ENCODE measurements around the gene POLR2A. TPM values are rescaled to one million over a fixed set of nuclear protein-coding genes. Genes with fewer than 3 reads are reported as not detected.

Gene POLR2A
- 72.9 and 74.1 TPM in 2 replicates for total RNA-seq (ENCODE audit: low replicate concordance)

DNA sequence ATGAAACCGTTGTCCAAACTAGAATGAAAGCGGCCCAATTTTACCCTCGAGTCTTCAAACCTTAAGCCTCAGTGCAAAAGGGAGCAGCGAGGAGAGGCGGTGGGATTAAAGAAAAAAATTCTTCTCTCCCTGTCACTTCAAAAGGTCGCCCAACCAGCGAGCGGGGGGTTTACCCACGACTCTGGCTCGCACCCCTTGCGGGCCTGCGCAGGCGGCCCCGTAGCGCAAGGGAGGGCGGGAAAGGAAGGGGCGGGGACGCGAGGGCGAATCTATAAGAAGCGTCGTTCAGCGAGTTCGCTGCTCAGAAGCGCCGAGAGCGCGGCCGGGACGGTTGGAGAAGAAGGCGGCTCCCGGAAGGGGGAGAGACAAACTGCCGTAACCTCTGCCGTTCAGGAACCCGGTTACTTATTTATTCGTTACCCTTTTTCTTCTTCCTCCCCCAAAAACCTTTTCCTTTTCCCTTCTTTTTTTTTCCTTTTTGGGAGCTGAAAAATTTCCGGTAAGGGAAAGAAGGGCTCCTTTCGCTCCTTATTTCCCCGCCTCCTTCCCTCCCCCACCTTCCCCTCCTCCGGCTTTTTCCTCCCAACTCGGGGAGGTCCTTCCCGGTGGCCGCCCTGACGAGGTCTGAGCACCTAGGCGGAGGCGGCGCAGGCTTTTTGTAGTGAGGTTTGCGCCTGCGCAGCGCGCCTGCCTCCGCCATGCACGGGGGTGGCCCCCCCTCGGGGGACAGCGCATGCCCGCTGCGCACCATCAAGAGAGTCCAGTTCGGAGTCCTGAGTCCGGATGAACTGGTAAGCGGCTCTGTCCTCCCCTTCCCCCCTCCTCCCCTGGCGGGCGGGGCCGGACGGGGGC is at the start of gene POLR2A:
Gene POLR2A, plus strand, starts transcription at position 300 of the 852 bp plus-strand sequence.
- DNase-seq (ENCODE audit: low read depth), result peak; percentile 99
- peak within 1 kb of the TSS; percentile 86 for H3K4me3 ChIP-seq (ENCODE audit: low read depth, low read length)
- TF ChIP-seq, protein P1, sequence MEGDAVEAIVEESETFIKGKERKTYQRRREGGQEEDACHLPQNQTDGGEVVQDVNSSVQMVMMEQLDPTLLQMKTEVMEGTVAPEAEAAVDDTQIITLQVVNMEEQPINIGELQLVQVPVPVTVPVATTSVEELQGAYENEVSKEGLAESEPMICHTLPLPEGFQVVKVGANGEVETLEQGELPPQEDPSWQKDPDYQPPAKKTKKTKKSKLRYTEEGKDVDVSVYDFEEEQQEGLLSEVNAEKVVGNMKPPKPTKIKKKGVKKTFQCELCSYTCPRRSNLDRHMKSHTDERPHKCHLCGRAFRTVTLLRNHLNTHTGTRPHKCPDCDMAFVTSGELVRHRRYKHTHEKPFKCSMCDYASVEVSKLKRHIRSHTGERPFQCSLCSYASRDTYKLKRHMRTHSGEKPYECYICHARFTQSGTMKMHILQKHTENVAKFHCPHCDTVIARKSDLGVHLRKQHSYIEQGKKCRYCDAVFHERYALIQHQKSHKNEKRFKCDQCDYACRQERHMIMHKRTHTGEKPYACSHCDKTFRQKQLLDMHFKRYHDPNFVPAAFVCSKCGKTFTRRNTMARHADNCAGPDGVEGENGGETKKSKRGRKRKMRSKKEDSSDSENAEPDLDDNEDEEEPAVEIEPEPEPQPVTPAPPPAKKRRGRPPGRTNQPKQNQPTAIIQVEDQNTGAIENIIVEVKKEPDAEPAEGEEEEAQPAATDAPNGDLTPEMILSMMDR (IDR thresholded peaks at IDR 0.05; ENCODE audit: insufficient read depth, low read length), result no peak

DNA sequence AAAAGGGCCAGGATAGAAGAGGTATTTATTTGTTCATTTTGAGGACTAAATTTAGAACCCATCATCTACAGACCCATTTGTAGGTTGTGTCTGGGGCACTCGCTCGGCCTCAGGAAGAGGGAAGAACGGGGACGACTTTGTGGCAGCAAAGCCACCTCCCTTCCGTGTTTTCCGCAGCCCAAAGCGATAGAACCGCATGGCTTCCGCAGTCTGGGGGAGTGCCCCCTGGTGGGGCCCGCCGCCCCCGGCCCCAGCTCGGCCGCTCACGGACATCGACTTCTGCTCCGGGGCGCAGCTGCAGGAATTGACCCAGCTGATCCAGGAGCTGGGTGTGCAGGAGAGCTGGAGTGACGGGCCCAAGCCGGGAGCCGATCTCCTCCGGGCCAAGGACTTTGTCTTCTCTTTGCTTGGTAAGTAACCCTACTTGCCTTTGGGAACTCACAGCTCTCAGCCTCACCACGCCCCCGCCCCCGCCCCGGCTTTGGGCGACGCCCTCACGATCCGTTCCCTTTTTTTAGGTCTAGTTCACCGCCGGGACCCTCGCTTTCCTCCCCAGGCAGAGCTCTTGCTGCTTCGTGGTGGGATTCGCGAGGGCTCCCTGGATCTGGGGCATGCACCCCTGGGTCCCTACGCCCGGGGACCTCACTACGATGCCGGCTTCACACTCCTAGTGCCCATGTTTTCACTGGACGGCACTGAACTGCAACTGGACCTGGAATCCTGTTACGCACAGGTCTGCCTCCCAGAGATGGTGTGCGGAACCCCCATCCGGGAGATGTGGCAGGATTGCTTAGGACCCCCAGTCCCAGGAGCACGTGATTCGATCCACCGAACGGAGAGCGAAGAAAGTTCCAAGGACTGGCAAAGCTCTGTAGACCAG is 48.2 kb upstream of the POLR2A start:
- TF ChIP-seq, protein P1 (IDR thresholded peaks at IDR 0.05; ENCODE audit: insufficient read depth, low read length), result no peak
- peak overlapping the region; percentile 38 for H3K4me3 ChIP-seq (ENCODE audit: low read depth, low read length)
- no peak for DNase-seq (ENCODE audit: low read depth)

DNA sequence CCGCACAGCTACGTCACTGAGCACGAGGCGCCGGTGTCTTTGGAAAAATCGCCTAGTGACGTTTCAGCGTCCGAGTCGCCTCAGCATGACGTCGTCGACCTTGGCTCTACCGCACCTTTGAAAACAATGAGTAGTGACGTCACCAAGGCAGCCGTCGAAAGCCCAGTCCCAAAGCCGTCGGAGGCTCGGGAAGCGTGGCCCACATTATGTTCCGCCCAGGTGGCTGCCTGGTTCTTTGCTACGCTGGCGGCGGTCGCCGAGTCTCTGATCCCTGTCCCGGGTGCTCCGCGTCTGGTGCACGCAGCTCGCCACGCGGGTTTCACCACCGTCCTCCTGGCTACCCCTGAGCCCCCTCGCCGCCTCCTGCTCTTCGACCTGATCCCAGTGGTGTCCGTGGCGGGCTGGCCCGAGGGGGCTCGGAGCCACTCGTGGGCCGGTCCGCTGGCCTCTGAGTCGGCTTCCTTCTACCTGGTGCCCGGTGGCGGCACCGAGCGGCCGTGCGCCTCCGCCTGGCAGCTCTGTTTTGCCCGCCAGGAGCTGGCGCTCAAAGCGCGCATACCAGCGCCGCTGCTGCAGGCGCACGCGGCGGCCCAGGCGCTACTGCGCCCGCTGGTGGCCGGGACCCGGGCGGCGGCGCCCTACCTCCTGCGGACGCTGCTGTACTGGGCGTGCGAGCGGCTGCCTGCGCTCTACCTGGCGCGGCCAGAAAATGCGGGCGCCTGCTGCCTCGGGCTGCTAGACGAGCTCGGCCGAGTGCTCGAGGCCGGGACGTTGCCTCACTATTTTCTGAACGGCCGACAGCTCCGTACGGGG is 47.4 kb upstream of the POLR2A start:
- TF ChIP-seq, protein P1 (IDR thresholded peaks at IDR 0.05; ENCODE audit: insufficient read depth, low read length), result peak; percentile 47
- peak overlapping the region; percentile 53 for H3K4me3 ChIP-seq (ENCODE audit: low read depth, low read length)
- peak; percentile 63 for DNase-seq (ENCODE audit: low read depth)

DNA sequence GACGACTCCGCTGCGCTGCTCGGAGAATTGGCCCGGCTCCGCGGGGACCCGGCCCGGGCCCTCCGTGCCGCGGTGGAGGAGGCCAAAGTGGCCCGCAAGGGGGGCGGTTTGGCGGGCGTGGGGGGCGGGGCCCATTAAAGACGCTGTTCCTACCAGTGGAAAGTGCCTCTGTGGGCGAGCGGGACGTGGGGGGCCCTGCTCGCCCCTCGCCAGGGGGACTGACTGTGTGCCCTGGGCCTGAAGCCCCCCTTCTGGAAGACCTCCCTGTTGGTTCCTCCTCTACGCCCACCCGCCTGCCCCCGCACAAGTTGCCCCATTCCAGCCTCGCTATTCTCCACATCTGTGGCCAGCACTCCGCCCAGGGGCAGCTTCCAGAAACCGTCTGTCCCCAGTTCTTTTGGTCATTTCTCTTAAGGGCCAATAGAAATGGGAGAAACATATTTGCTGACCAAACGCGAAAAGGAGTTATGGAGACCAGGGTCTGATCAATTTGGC is 46.8 kb upstream of the POLR2A start:
- DNase-seq (ENCODE audit: low read depth), result no peak
- peak overlapping the region; percentile 53 for H3K4me3 ChIP-seq (ENCODE audit: low read depth, low read length)

DNA sequence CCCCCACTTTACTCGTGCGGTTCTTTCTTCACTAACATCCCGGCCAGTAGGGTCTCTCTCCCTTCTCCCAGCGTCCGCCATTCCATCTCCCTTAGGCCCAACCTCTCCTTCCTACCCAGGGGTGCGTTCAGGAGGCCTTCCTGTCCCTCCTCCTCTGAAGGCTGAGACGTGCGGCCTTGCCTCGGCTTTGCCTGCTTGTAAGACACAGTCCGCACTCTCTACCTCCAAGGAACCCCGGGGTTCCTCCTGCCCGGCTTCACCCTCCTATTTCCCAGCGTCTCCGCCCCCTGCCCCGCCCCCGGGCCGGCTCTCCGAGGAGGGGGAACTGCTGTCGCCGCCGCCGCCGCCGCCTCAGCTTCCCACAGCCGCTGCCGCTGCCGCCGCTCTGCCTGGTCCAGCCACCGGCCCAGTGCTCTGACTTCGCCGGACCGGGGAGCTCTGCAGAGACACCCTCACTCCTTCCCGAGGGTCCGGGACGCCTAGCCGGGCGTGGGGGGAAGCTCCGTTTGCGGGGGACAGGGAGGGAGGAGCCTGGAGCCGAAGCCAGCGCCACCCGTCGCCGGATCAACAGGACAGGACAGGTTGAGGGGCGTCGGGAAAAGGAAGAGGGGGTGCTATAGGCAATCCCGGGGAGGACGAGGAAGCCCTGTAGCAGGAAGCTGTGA is 46.1 kb upstream of the POLR2A start:
- TF ChIP-seq, protein P1 (IDR thresholded peaks at IDR 0.05; ENCODE audit: insufficient read depth, low read length), result no peak
- no peak for DNase-seq (ENCODE audit: low read depth)
- peak overlapping the region; percentile 35 for H3K4me3 ChIP-seq (ENCODE audit: low read depth, low read length)

More for the DNA sequence above, 46.8 kb upstream of the POLR2A start:
- TF ChIP-seq, protein P1 (IDR thresholded peaks at IDR 0.05; ENCODE audit: insufficient read depth, low read length), result no peak

Measured in fibroblast of the aortic adventitia (primary cell).